Coronary artery (tissue), 2 donors: Measurements from ENCODE around the gene MYCT1.
A peak's percentile ranks its signal among the peaks of the same experiment; 100 is the strongest.
"Not testable (repeated sequence)": the region's sequence is repeated elsewhere in the genome, so short reads cannot be mapped to it uniquely, and the experiment has no call there.

Experiments
- DNase-seq: peaks from one replicate; pipeline ENCODE4 v3.0.0-alpha.2; 2017; ENCODE audit warnings: low spot score
- H3K27ac ChIP-seq, 2 donors: fragments of 200-600 bp; sonication (generic); one replicate each; pipeline ENCODE4 v1.5.1; 2016 to 2019
- H3K4me3 ChIP-seq: fragments of 200-600 bp; sonication (generic); 2 replicates; pipeline ENCODE4 v1.5.1; 2016; ENCODE audit warnings: mild to moderate bottlenecking, moderate library complexity
- TF ChIP-seq, protein P1 (sequence below): fragments of 200-600 bp; sonication (generic); IDR thresholded peaks from one replicate; pipeline ENCODE4 v1.5.1; 2019; ENCODE audit warnings: antibody characterized with exemption

MYCT1 gene

DNA sequence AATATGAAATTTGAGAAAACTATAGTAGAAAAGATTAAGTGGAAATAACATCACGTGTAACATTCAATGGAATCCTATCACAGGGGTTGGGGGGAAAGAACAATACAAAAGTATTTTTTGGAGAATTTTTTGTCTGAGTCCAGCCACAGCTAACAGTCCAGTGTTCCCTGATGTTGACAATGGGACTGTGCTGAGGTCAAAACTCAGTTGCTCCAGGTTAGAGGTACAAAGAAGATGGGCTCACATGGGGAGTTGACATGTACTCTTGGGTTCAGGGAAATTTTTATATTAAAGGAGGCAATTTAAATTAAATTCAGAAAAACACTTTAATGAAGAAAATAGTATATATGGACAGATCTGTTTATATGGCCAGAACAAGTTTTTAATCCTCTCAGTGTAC lies 995 bp downstream of the MYCT1 start:
- H3K4me3 ChIP-seq, result no peak overlapping the region
- TF ChIP-seq, protein P1, sequence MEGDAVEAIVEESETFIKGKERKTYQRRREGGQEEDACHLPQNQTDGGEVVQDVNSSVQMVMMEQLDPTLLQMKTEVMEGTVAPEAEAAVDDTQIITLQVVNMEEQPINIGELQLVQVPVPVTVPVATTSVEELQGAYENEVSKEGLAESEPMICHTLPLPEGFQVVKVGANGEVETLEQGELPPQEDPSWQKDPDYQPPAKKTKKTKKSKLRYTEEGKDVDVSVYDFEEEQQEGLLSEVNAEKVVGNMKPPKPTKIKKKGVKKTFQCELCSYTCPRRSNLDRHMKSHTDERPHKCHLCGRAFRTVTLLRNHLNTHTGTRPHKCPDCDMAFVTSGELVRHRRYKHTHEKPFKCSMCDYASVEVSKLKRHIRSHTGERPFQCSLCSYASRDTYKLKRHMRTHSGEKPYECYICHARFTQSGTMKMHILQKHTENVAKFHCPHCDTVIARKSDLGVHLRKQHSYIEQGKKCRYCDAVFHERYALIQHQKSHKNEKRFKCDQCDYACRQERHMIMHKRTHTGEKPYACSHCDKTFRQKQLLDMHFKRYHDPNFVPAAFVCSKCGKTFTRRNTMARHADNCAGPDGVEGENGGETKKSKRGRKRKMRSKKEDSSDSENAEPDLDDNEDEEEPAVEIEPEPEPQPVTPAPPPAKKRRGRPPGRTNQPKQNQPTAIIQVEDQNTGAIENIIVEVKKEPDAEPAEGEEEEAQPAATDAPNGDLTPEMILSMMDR, result no peak
- no peak overlapping the region for H3K27ac ChIP-seq
- DNase-seq, result no peak

DNA sequence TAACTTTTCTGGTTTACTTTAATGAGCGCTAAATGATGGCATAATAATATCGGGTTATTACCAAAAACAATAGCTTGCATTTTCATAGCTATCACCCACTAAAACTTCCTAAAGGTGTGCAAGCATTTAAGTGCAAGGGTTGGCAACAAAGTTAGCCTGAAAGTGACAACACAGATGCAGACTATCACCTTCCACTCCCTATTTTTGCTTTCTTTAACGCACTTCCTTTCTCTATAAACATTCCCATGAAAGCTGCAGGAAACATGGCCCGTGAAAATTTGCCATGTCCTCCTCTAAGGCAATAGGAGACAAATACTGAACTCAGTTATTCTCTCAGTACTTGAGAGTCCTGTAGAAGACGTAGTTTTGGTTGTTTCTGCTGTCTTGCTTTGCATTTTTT lies 2.7 kb downstream of the MYCT1 start:
- no peak for DNase-seq
- H3K4me3 ChIP-seq, result peak overlapping the region; percentile 10
- H3K27ac ChIP-seq, result no peak overlapping the region
- TF ChIP-seq, protein P1, result no peak

DNA sequence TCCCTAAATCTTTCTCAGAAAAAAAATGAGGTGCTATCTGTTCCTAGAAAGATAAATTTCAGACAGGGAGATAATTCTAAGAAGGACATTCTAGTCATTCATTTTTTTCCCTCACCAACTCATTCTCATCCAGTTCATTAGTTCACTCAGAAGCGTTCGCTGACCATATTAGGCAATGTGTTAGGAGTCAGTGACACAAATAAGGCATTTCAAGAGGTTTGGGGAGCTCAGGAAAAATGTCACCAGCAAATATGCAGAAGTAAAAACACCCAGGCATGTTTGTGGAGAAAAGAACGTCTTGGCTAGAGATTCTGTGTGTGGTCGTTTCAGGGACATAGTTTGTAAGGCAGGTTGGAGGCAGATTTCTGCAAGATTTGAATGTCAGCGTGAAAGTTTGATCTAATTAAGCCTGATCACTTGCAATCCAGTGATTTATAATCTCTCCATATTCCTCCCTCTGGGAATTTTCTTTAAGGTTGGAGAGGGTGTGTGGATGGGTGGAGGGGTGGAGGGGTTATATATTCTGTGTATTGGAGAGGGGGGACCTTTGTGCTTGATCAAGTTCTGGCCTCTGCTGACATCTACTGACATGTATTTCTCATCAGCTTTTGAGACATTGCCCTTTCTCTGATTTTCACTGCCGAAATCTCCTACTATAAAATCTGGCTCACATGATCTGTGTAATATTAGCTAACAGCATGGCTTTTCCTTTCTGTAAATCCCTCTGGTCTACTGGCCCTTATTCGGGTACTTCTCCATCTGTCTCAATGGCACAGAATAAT lies 3.6 kb downstream of the MYCT1 start:
- Histone ChIP-seq H3K4me3 (peak overlapping the region; percentile 10), H3K27ac (peak overlapping the region in 1 of 2 donors; percentile 27)
- DNase-seq, result no peak
- TF ChIP-seq, protein P1, result no peak

DNA sequence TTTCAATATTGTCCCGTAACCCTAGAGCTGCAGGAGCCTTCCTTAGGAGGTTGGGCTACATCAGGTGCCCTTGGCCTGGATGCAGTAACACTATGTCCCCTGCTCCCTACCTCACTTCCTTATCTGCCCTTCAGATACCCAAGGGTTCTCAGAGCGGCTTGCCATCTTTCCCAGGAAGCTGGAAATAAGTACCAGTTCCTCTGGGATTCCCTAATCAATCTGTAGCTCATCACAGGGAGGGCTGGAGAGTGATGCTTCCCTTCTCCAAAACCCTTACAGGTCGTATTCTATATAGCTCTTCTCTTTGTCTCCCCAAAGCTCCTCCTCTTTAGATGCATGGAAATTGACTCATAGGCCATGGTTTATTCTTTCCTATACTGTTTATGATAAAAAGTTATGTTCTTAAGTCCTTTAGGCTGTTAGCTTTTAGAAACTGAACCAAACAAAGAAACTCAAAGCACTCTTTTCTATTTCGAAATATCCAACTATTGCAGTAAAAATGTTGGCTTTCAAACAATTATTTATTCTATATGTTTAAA lies 4.2 kb downstream of the MYCT1 start:
- TF ChIP-seq, protein P1, result no peak
- Histone ChIP-seq H3K27ac (no peak overlapping the region), H3K4me3 (no peak overlapping the region)
- no peak for DNase-seq

DNA sequence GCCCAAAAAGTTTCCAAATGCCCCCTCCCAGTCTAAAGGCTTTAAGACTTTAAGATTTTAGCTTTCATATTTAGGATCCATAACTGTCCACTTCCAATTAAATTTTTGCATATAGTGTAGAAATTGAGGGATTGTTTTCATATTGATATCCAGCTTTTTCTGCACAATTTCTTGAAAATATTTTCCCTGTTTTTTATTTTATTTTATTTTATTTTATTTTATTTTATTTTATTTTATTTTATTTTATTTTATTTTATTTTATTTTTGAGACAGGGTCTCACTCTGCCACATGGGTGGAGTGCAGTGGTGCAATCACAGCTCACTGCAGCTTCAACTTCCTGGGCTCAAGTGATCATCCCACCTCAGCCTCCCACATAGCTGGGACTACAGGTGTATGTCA lies 6.1 kb downstream of the MYCT1 start:
- H3K27ac ChIP-seq, DNase-seq: not testable (repeated sequence)

DNA sequence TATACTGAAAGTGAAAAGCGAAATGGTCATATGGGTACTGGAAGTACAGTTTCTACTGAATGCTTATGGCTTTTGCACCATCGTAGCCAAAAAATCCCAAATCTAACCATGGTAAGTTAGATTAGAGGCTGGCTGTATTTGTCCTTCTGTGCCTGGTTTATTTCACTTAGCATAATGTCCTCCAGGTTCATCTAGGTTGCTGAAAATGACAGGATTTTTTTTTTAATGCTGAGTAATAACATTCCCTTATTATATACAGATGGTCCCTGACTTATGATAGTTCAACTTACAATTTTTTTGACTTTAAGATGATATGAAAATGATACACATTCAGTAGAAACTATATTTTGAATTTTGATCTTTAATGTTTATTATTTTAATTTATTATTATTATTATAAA lies 7.6 kb downstream of the MYCT1 start:
- TF ChIP-seq, protein P1, result no peak
- no peak overlapping the region for H3K4me3 ChIP-seq
- H3K27ac ChIP-seq, result no peak overlapping the region
- DNase-seq, result no peak

More for the DNA sequence above, 6.1 kb downstream of the MYCT1 start:
- H3K4me3 ChIP-seq, result not testable (repeated sequence)

DNA sequence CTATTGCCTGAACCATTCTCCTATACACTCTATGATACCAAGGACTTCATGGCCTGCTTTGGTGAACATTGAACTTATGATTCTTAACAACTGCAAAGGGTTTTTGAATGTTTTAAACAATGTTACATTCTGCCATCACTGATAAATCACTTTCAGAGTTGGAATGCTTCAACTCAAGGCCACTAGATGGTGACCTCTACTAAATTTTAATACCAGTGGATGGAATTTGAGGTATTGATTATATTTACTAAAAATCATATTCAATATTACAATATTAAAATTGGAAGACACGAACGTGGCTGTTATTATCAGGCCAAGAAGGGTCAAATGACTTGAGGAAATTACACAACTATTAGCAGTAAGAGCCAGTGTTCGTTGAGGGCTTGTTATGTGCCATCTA lies 18.6 kb downstream of the MYCT1 start:
- no peak for DNase-seq
- Histone ChIP-seq H3K27ac (no peak overlapping the region), H3K4me3 (no peak overlapping the region)
- TF ChIP-seq, protein P1, result no peak
